GM12878 (cell line): ENCODE results near the gene GATA2. TPM values are rescaled to one million over a fixed set of nuclear protein-coding genes. Genes with fewer than 3 reads are reported as not detected.

Source experiments
- ATAC-seq: fragments of 200-7000 bp; cut with Tn5 transposase; 3 replicates; pipeline ENCODE4 v1.9.1; 2020; ENCODE audit warnings: mild to moderate bottlenecking, moderate library complexity
- BruUV-seq: library from RNA; stranded (reverse); fragments of 400-500 nt; replicated peaks from 2 replicates; lab custom pipeline; 2021; lab: Mats Ljungman, UMichigan
- CTCF ChIA-PET: fragments of 300-600 bp; sonication (Branson Sonifier 250); formaldehyde crosslinking; extraction: SDS; loops from one replicate; lab custom pipeline; 2021; ENCODE audit warnings: inconsistent platforms; lab: Yijun Ruan, JAX
- POLR2A ChIA-PET: fragments of 350-600 bp; formaldehyde crosslinking; extraction: SDS; loops from one replicate; lab custom pipeline; 2021; ENCODE audit warnings: inconsistent platforms; lab: Charles Lee
- RAD21 ChIA-PET: fragments of 300-600 bp; sonication (Branson Sonifier 250); formaldehyde crosslinking; loops from one replicate; lab custom pipeline; 2023; ENCODE audit warnings: antibody characterized with exemption; ENCODE audit not compliant: unreplicated experiment; lab: Charles Lee
- SMC1A ChIA-PET: fragments of 300-600 bp; sonication (Branson Sonifier 250); formaldehyde crosslinking; loops from one replicate; lab custom pipeline; 2023; ENCODE audit not compliant: unreplicated experiment, uncharacterized antibody; lab: Charles Lee
- DNase-seq: peaks from one replicate; pipeline ENCODE4 v3.0.0-alpha.2; 2011; ENCODE audit warnings: low read depth, low spot score
- FAIRE-seq: peaks from 3 replicates; lab custom pipeline; 2011; peaks lifted over from hg19 to GRCh38; lab: Jason Lieb, UNC
- H2AFZ ChIP-seq: 2 replicates; pipeline ENCODE4 v1.6.0; 2011; ENCODE audit warnings: low read depth, low read length, control low read depth; ENCODE audit not compliant: control insufficient read depth
- H3K27ac ChIP-seq: 2 replicates; pipeline ENCODE4 v1.5.1; 2011; ENCODE audit warnings: control low read depth; ENCODE audit not compliant: control insufficient read depth, insufficient read depth
- H3K27me3 ChIP-seq, 2 experiments: replicated peaks in 1 of 2; 2 replicates each; pipeline versions ENCODE4 v1.6.0 to v1.6.1; 2011; ENCODE audit warnings: low read length in 1 of 2; ENCODE audit not compliant: control insufficient read depth in 2 of 2, insufficient read depth in 2 of 2
- H3K36me3 ChIP-seq, 2 experiments: 2 replicates each; pipeline ENCODE4 v1.5.1; 2011; ENCODE audit warnings: low read length in 1 of 2; ENCODE audit not compliant: control insufficient read depth in 2 of 2, insufficient read depth in 2 of 2
- H3K4me1 ChIP-seq: 2 replicates; pipeline ENCODE4 v1.6.1; 2011; ENCODE audit warnings: mild to moderate bottlenecking, low read length, moderate library complexity, mixed read lengths; ENCODE audit not compliant: control insufficient read depth, insufficient read depth
- H3K4me2 ChIP-seq: 2 replicates; pipeline ENCODE4 v1.6.0; 2011; ENCODE audit warnings: control low read depth; ENCODE audit not compliant: control insufficient read depth, insufficient read depth
- H3K4me3 ChIP-seq: fragments of 200-600 bp; sonication (generic); 2 replicates; pipeline ENCODE4 v1.5.1; 2016
- H3K79me2 ChIP-seq: 2 replicates; pipeline ENCODE4 v1.6.0; 2011; ENCODE audit warnings: low read length; ENCODE audit not compliant: control insufficient read depth, insufficient read depth
- H3K9ac ChIP-seq: 2 replicates; pipeline ENCODE4 v1.8.0; 2011; ENCODE audit warnings: low read length, control low read depth, mixed read lengths; ENCODE audit not compliant: control insufficient read depth, insufficient read depth
- H3K9me3 ChIP-seq: replicated peaks from 3 replicates; pipeline ENCODE4 v1.5.1; 2011; ENCODE audit warnings: mild to moderate bottlenecking, low read length; ENCODE audit not compliant: control insufficient read depth, insufficient read depth
- H4K20me1 ChIP-seq: 2 replicates; pipeline ENCODE4 v1.6.0; 2011; ENCODE audit not compliant: control insufficient read depth, insufficient read depth
- NFYB ChIP-seq: IDR thresholded peaks from 2 replicates; pipeline ENCODE4 v1.6.1; 2011; ENCODE audit warnings: low read depth, mild to moderate bottlenecking, low read length, improper control_type of control experiment, moderate library complexity; ENCODE audit not compliant: insufficient read depth
- NR2C1 ChIP-seq: fragments of 450-650 bp; IDR thresholded peaks from 2 replicates; pipeline ENCODE4 v1.6.1; 2017; ENCODE audit warnings: antibody characterized with exemption, mild to moderate bottlenecking, moderate library complexity
- RAD51 ChIP-seq: fragments of 450-650 bp; IDR thresholded peaks from 2 replicates; pipeline ENCODE4 v1.6.1; 2016; ENCODE audit warnings: moderate library complexity, mild to moderate bottlenecking, inconsistent platforms
- USF1 ChIP-seq: IDR thresholded peaks from 2 replicates; pipeline ENCODE4 v1.6.1; 2011; ENCODE audit warnings: borderline replicate concordance, low read depth, mild to moderate bottlenecking, moderate library complexity, mixed read lengths, low read length; ENCODE audit not compliant: insufficient read depth; ENCODE audit errors: extremely low read length
- ZNF384 ChIP-seq: IDR thresholded peaks from 2 replicates; pipeline ENCODE4 v1.6.1; 2012; ENCODE audit warnings: low read depth, mild to moderate bottlenecking, low read length, improper control_type of control experiment, borderline replicate concordance
- WGBS: methylation state at CpG from one replicate; pipeline ENCODE4 v1.1.6; 2016; ENCODE audit warnings: low lambda C conversion rate; ENCODE audit not compliant: insufficient replicate concordance, insufficient coverage; ENCODE audit errors: missing lambda C conversion rate; 5-methylcytosine and 5-hydroxymethylcytosine counted together
- in situ Hi-C: fragments of 300-500 bp; cut with MboI; formaldehyde crosslinking; loops from 9 replicates; pipeline ENCODE4 v1.14.3; 2018; ENCODE audit warnings: mixed read lengths
- intact Hi-C: fragments of 100-400 bp; cut with micrococcal nuclease; formaldehyde crosslinking; loops from one replicate; pipeline ENCODE4 v1.14.2; 2022; ENCODE audit not compliant: unreplicated experiment
- polyA plus RNA-seq, 11 experiments: library from polyadenylated mRNA; depleted of rRNA in 4 of 11; unstranded in 6 of 11; stranded (reverse) in 5 of 11; fragments of >200 nt; fragmentation: Nextera tagmentation in 4 of 11; fragmentation: Illumina TruSeq in 1 of 11; extraction: Ambion mirVana in 4 of 11; extraction: Trizol in 1 of 11; gene quantifications; 1 replicate in 1 of 11; 2 replicates in 10 of 11; pipeline versions ENCODE4 v1.2.1 to v1.2.3, GENCODE V29; 2011 to 2016; ENCODE audit warnings: inconsistent platforms in 2 of 11, missing spikeins in 2 of 11, low read depth in 1 of 11
- total RNA-seq, 4 experiments: library from RNA; depleted of rRNA in 3 of 4; stranded (reverse); fragments of >200 nt in 3 of 4; fragmentation: Illumina TruSeq in 1 of 4; extraction: Trizol in 1 of 4; gene quantifications; 2 replicates each; pipeline versions ENCODE4 v1.2.1 to v1.2.3, GENCODE V29; 2013 to 2021

The GATA2 gene
- total and polyA plus RNA-seq, 10 of the 15 experiments (the other 5 are each of a cell fraction or from before 2014, with no cell fraction given), result 0.56 TPM; not detected in 9

- Histone ChIP-seq H3K4me2 (no peak overlapping the region), H4K20me1 (no peaks in the 10 kb centered on the region), H2AFZ (no peak overlapping the region), H3K27ac (no peak overlapping the region), H3K9ac (no peak overlapping the region), H3K4me3 (no peak overlapping the region), H3K27me3 (no peaks in the 10 kb centered on the region; a peak in 1 of 4 replicates), H3K4me1 (no peaks in the 10 kb centered on the region), H3K79me2 (no peaks in the 10 kb centered on the region), H3K9me3 (peaks cover 1% of the 10 kb centered on the region; the same call in 1 of the 3 replicates), H3K36me3 (no peaks in the 10 kb centered on the region)
- FAIRE-seq, result no peak
- ATAC-seq, result no peak
- BruUV-seq, result no TSS peak
- TF ChIP-seq RAD51, result peak; percentile 38; the same call in 1 of the 2 replicates
- TF ChIP-seq NFYB, result peak; percentile 92
- no peak for TF ChIP-seq ZNF384
- no peak for TF ChIP-seq NR2C1
- peak; percentile 41 for TF ChIP-seq USF1
- intact Hi-C loops (no loop called here), in situ Hi-C loops (no loop called here)
- POLR2A ChIA-PET, result no interaction called here
- CTCF ChIA-PET, result interaction anchor here (0.9 to 1.9 kb wide), 4 partner anchors 9 to 163 kb away, joined by 3 to 7 read pairs (median 3); no protein-coding TSS in a partner anchor
- RAD21 ChIA-PET, result no interaction called here
- SMC1A ChIA-PET, result interaction anchor here (1.4 kb wide), 1 partner anchor 10 kb away, joined by 3 read pairs; no protein-coding TSS in a partner anchor
- DNase-seq, result no peak
- WGBS, result 85% methylated on average over 3 of the region's 3 CpGs
Measured at GRCh38 chr3:128505771-128506170, 12.8 kb upstream of the GATA2 start.
